ENCODE data around the gene NAV2. TPM values are rescaled to one million over a fixed set of nuclear protein-coding genes. Genes with fewer than 3 reads are reported as not detected.

The NAV2 gene
- polyA plus RNA-seq, 1 donor (not counting 4 experiments of a cell fraction or from before 2014, with no cell fraction given) = 4.0 TPM

DNA sequence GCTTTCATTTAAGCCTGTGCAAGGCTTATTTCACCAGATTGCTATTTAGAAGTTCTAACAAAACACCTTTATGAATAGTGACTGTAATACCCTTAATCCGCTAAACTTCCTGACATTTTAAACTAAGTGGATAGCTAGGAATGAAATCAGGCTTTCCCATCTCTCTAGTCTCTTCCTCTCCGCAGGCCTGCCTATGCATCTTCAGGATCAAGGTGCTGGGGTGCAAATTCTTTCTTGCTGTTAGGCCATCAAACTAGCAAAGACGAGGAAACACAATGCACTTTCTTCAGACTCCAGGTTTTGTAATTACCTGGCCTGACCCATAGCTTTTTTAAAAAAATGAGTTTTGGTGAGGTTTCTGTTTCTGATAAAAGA lies 298.2 kb downstream of the NAV2 start:
- dilution Hi-C loops (cut with MboI; ENCODE audit: extremely low pct_ligation_motif_present, low sequenced_read_pairs) = no loop called here
- no peak for TF ChIP-seq EZH2 (IDR thresholded peaks at IDR 0.05; ENCODE audit: low read length)
- TF ChIP-seq, protein P1, sequence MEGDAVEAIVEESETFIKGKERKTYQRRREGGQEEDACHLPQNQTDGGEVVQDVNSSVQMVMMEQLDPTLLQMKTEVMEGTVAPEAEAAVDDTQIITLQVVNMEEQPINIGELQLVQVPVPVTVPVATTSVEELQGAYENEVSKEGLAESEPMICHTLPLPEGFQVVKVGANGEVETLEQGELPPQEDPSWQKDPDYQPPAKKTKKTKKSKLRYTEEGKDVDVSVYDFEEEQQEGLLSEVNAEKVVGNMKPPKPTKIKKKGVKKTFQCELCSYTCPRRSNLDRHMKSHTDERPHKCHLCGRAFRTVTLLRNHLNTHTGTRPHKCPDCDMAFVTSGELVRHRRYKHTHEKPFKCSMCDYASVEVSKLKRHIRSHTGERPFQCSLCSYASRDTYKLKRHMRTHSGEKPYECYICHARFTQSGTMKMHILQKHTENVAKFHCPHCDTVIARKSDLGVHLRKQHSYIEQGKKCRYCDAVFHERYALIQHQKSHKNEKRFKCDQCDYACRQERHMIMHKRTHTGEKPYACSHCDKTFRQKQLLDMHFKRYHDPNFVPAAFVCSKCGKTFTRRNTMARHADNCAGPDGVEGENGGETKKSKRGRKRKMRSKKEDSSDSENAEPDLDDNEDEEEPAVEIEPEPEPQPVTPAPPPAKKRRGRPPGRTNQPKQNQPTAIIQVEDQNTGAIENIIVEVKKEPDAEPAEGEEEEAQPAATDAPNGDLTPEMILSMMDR (optimal IDR thresholded peaks at IDR 0.05 in 1 of 3, IDR thresholded peaks at IDR 0.05 in 1 of 3, conservative IDR thresholded peaks at IDR 0.05 in 1 of 3; ENCODE audit: extremely low read depth in 1 of 3, insufficient read depth in 2 of 3, low read length in 3 of 3) = no peak
- Histone ChIP-seq H3K27me3 (ENCODE audit: control insufficient read depth, extremely low read depth, insufficient read depth, low read length) (no peaks in the 10 kb centered on the region), H3K27ac (ENCODE audit: control insufficient read depth, insufficient read depth, low read length) (peak overlapping the region; percentile 93), H3K4me1 (ENCODE audit: control insufficient read depth, extremely low read depth, insufficient read depth, low read length) (peaks cover 30% of the 10 kb centered on the region), H3K9me3 (ENCODE audit: control insufficient read depth, low read depth, low read length) (no peaks in the 10 kb centered on the region), H3K4me3 (ENCODE audit: control insufficient read depth in 2 of 3, extremely low read depth in 1 of 3, insufficient read depth in 2 of 3, low read depth in 1 of 3, low read length in 3 of 3) (peak overlapping the region in 1 of 3 experiments; percentile 25), H4K20me1 (ENCODE audit: control insufficient read depth, extremely low read depth, insufficient read depth, low read length) (no peaks in the 10 kb centered on the region), H2AFZ (ENCODE audit: control insufficient read depth, low read length) (peak overlapping the region; percentile 61), H3K9me1 (ENCODE audit: control insufficient read depth, extremely low read depth, insufficient read depth, low read length) (no peaks in the 10 kb centered on the region), H3K4me2 (ENCODE audit: control insufficient read depth, extremely low read depth, insufficient read depth, low read depth, low read length) (peak overlapping the region; percentile 67), H3K79me2 (ENCODE audit: control insufficient read depth, insufficient read depth, low read length) (no peaks in the 10 kb centered on the region), H3K9ac (ENCODE audit: control insufficient read depth, extremely low read depth, insufficient read depth, low read length) (peak overlapping the region; percentile 68), H3K36me3 (ENCODE audit: control insufficient read depth in 2 of 2, extremely low read depth in 1 of 2, insufficient read depth in 2 of 2, low read length in 2 of 2) (no peaks in the 10 kb centered on the region)
- DNase-seq (ENCODE audit: low read depth, low spot score) (no peak), FAIRE-seq (no peak)

DNA sequence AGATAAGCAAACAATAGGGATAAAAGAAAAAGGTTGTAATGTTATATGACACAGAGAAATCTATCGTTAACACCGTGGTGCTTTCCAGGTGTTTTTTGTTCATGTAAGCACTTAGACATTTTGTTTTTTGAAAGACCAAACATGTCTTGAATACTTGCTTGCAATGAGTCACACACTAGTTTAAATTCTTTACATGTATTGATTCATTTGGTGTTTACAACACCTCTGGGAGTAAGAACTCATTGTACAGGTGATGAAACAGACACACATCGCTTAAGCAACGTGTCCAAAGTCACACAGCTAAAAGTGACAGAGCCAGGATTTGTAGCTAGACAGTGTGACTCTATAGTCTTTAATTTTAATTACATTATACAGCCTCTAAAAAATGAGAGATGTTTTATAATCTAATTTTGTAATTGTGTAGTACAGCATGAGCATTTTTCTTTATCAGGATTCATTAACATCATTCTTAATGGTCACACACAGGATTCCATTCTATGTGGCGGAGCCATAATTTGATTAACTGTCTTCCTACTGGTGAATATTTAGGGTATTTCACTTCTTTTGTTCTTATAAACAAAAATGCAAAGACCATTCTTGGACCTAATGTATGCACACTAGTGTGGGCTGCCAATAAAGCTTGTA lies 298.8 kb downstream of the NAV2 start:
- Histone ChIP-seq H3K9me3 (ENCODE audit: control insufficient read depth, low read depth, low read length) (no peaks in the 10 kb centered on the region), H3K9me1 (ENCODE audit: control insufficient read depth, extremely low read depth, insufficient read depth, low read length) (no peaks in the 10 kb centered on the region), H3K27ac (ENCODE audit: control insufficient read depth, insufficient read depth, low read length) (peak overlapping the region; percentile 93), H3K27me3 (ENCODE audit: control insufficient read depth, extremely low read depth, insufficient read depth, low read length) (no peaks in the 10 kb centered on the region), H4K20me1 (ENCODE audit: control insufficient read depth, extremely low read depth, insufficient read depth, low read length) (no peaks in the 10 kb centered on the region), H3K9ac (ENCODE audit: control insufficient read depth, extremely low read depth, insufficient read depth, low read length) (peak overlapping the region; percentile 68), H3K4me2 (ENCODE audit: control insufficient read depth, extremely low read depth, insufficient read depth, low read depth, low read length) (peak overlapping the region; percentile 67), H3K36me3 (ENCODE audit: control insufficient read depth in 2 of 2, extremely low read depth in 1 of 2, insufficient read depth in 2 of 2, low read length in 2 of 2) (no peaks in the 10 kb centered on the region), H2AFZ (ENCODE audit: control insufficient read depth, low read length) (no peak overlapping the region), H3K79me2 (ENCODE audit: control insufficient read depth, insufficient read depth, low read length) (no peaks in the 10 kb centered on the region), H3K4me3 (ENCODE audit: control insufficient read depth in 2 of 3, extremely low read depth in 1 of 3, insufficient read depth in 2 of 3, low read depth in 1 of 3, low read length in 3 of 3) (peak overlapping the region in 1 of 3 experiments; percentile 25), H3K4me1 (ENCODE audit: control insufficient read depth, extremely low read depth, insufficient read depth, low read length) (peaks cover 33% of the 10 kb centered on the region)
- FAIRE-seq (peak; percentile 84), DNase-seq (ENCODE audit: low read depth, low spot score) (peak; percentile 83)
- TF ChIP-seq, protein P1 (optimal IDR thresholded peaks at IDR 0.05 in 1 of 3, IDR thresholded peaks at IDR 0.05 in 1 of 3, conservative IDR thresholded peaks at IDR 0.05 in 1 of 3; ENCODE audit: extremely low read depth in 1 of 3, insufficient read depth in 2 of 3, low read length in 3 of 3) = no peak
- TF ChIP-seq EZH2 (IDR thresholded peaks at IDR 0.05; ENCODE audit: low read length) = no peak
- dilution Hi-C loops (cut with MboI; ENCODE audit: extremely low pct_ligation_motif_present, low sequenced_read_pairs) = no loop called here
